Subcutaneous adipose tissue (tissue), 4 donors: ENCODE measurements around the gene OR2AK2. TPM values are rescaled to one million over a fixed set of nuclear protein-coding genes. Genes with fewer than 3 reads are reported as not detected.

Experiments used
- total RNA-seq, 4 donors: library from RNA; depleted of rRNA; stranded (reverse); fragments of >200 nt; gene quantifications; one replicate each; pipeline ENCODE4 v1.1.0, GENCODE V29; 2016
- TF ChIP-seq, protein P1 (sequence below): fragments of 450-650 bp; IDR thresholded peaks from one replicate; pipeline ENCODE4 v1.5.1; 2016; ENCODE audit warnings: low read depth, mild to moderate bottlenecking, control low read depth, antibody characterized with exemption, moderate library complexity

Gene OR2AK2
- total RNA-seq, 4 donors from 2014 or later = 0.34 TPM; not detected in 3

DNA sequence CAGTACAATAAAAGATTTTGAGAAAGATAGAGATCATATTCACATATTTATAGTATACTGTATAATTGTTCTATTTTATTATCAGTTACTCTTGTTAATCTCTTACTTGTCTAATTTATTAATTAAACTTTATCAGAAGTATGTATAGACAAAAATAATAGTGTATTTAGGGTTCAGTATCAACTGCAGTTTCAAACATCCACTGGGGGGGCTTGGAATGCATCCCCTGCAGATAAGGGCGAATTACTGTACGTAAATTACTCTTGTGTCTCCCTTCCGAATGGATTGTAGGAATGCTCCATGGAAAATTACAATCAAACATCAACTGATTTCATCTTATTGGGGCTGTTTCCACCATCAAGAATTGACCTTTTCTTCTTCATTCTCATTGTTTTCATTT, 16.5 kb upstream of the OR2AK2 start, which contains the start of gene OR2L8:
OR2L8 (plus strand) TSS at position 301 of the 400 bp plus-strand sequence; CDS start at position 301, 0 bp downstream.
- TF ChIP-seq, protein P1, sequence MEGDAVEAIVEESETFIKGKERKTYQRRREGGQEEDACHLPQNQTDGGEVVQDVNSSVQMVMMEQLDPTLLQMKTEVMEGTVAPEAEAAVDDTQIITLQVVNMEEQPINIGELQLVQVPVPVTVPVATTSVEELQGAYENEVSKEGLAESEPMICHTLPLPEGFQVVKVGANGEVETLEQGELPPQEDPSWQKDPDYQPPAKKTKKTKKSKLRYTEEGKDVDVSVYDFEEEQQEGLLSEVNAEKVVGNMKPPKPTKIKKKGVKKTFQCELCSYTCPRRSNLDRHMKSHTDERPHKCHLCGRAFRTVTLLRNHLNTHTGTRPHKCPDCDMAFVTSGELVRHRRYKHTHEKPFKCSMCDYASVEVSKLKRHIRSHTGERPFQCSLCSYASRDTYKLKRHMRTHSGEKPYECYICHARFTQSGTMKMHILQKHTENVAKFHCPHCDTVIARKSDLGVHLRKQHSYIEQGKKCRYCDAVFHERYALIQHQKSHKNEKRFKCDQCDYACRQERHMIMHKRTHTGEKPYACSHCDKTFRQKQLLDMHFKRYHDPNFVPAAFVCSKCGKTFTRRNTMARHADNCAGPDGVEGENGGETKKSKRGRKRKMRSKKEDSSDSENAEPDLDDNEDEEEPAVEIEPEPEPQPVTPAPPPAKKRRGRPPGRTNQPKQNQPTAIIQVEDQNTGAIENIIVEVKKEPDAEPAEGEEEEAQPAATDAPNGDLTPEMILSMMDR = no peak

DNA sequence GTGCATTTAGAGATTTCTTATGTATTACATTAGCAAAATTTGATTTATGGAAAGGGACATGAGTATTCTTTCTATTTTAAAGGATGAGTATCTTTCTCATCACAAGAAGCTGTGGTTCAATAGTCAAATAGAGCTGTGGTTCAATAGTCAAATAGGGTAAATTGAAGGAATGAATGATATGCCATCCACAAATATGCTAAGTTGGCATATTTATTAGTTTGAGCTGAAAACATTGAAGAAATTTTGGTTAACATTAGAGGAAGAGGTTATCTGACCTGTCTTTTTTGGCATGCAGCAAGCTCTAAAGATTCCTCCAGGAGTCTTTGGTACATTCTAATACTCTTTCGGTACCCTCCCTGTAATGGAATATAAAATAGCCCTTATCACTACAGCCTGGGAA, 11.6 kb upstream of the OR2AK2 start:
- TF ChIP-seq, protein P1 = no peak

DNA sequence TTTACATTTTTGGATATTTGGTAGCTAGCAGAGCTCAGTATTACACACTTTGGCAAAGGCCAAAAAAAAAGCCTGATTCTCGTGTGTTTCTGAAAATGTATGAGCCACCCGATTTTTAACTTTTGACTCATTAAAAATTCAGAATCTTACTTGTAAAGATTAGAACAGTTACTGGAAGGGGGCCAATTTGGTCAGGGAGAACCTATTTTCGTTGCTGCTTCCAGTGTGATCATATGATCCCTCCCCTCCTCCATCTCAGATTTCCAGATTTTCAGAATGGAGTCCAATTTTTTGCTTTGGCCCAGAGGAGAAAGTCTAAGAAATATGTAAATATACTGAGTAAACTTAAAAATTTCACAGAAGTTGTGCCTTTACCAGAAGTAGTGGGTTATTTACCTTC, 3.2 kb upstream of the OR2AK2 start:
- TF ChIP-seq, protein P1 = no peak

DNA sequence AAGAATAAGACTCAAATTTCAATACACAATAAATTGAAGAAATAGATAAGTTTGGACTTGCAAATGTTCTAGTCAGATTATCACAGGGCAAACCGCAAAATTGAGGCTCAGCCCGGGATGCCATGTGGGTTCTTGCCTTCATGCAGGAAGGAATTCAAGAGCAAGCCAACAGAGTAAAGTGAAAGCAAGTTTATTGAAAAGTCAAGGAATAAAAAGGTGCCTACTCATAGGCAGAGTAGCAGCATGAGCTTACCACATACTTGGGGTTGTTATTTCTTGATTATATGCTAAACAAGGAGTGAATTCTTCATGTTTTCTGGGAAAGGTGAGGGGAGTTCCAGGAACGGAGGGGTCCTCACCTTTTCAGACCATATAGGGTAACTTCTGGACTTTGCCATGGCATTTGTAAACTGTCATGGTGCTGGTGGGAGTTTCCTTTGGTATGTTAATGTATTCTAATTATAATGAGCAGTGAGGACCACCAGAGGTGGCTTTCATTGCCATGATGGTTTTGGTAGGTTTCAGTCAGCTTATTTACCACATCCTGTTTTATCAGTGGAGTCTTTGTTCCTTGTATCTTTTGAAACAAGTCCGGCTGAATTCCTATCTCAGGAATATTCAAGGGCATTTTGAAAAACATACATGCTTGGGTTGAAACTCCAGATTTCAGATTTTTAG, 2.0 kb upstream of the OR2AK2 start:
- TF ChIP-seq, protein P1 = no peak

DNA sequence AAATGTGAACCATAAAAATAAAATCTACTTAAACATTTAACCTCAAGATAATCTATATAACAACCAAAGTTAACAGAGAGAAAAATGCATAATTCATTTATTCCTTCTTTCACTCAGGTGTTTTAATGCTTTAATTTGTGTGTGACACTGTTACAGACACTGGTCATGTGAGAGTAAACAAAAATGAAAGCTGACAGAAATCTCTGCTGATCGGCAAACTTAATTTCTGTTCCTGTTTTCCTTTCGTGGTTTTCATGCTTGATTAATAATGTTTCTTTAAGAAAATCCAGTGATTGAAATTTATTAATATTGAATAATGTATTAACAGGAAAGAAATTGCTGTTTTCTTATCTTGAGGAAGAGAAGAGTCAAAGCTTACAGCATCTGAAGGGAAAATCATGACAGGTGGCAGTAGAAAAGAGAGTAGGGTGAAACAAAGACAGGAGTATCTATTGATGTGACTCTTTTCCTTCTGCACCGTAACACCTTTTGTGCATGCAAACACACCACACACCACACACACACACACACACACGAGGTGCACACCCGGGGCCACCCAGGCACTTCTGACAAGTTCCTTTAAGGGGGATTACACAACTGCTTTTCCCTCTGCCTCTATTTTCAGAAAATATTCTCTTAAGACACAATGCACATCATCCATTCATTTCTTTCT, 1.6 kb downstream of the OR2AK2 start:
- TF ChIP-seq, protein P1 = no peak

DNA sequence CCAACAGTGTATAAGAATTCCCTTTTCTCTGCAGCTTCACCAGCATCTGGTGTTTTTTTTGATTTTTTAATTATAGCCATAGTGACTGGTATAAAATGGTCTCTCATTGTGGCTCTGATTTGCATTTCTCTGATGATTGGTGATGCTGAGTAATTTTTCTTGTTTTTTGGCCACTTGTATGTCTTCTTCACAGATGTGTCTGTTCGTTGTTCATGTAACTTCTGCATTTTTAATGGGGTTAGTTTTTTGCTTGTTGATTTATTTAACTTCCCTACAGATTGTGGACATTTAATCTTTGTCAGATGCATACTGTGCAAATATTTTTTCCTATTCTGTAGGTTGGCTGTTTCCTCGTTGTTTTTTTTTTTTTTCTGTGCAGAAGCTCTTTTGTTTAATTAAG, 28.0 kb downstream of the OR2AK2 start:
- TF ChIP-seq, protein P1 = no peak

DNA sequence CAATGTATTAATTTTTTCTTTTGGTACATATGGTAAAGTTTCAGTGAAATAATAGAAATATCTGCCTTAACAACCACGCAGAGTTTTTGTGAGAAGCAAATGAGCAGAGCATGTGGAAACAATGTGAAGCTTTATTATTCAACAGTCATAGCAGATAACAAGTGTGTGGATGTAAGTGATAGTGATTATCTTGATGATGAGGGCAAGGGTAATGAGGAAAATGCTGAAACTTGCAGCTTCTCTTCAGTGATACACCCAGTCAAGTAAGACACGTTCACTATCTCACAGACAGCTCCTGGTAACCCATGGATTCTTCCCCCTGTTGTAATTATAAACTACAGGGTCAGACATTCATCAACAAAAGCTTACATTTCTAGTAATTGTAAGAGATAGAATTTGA, 33.8 kb downstream of the OR2AK2 start:
- TF ChIP-seq, protein P1 = no peak
